Cardiac fibroblast (primary cell): ENCODE measurements around the gene RAB27A.

Experiments used
- DNase-seq, 2 donors: peaks; one replicate each; pipeline versions ENCODE4 v3.0.0 to v3.0.0-alpha.2; 2010; ENCODE audit warnings: low read depth in 2 of 2
- H3K4me3 ChIP-seq, 2 donors: replicated peaks in 1 of 2; 1 replicate in 1 of 2; 2 replicates in 1 of 2; pipeline ENCODE4 v1.5.1; 2011; ENCODE audit warnings: low read depth in 2 of 2, low read length in 2 of 2, mild to moderate bottlenecking in 2 of 2, moderate library complexity in 1 of 2
- CTCF ChIP-seq: IDR thresholded peaks from one replicate; pipeline ENCODE4 v1.5.1; 2011; ENCODE audit warnings: low read depth, mild to moderate bottlenecking, low read length, inconsistent platforms

Gene RAB27A

GRCh38 chr15:55218056-55218455 lies 71.6 kb downstream of the RAB27A start:
- no peak overlapping the region for H3K4me3 ChIP-seq
- TF ChIP-seq CTCF: no peak
- no peak for DNase-seq

GRCh38 chr15:55204464-55204863 lies 85.1 kb downstream of the RAB27A start:
- H3K4me3 ChIP-seq: no peak overlapping the region
- TF ChIP-seq CTCF: no peak
- no peak for DNase-seq

- no peak overlapping the region for H3K4me3 ChIP-seq
- DNase-seq: no peak
- no peak for TF ChIP-seq CTCF
Measured at GRCh38 chr15:55202206-55202605, 87.4 kb downstream of the RAB27A start.

GRCh38 chr15:55198706-55199105 lies 90.9 kb downstream of the RAB27A start:
- H3K4me3 ChIP-seq: no peak overlapping the region
- no peak for DNase-seq
- no peak for TF ChIP-seq CTCF

GRCh38 chr15:55197719-55198118 lies 91.9 kb downstream of the RAB27A start:
- H3K4me3 ChIP-seq: peak overlapping the region; percentile 67 to 95
- TF ChIP-seq CTCF: no peak
- DNase-seq: no peak

- peak overlapping the region; percentile 67 to 95 for H3K4me3 ChIP-seq
- TF ChIP-seq CTCF: no peak
- DNase-seq: no peak
Measured at GRCh38 chr15:55197362-55197705, 92.3 kb downstream of the RAB27A start.

GRCh38 chr15:55196458-55197361 lies 92.9 kb downstream of the RAB27A start, which contains the start of gene RSL24D1:
TSS of gene RSL24D1 (minus strand) at chr15:55196941. CDS start at chr15:55196890, 51 bp downstream.
- DNase-seq: peak; percentile 99
- H3K4me3 ChIP-seq: peak within 1 kb of the TSS; percentile 67 to 95
- TF ChIP-seq CTCF: peak; percentile 45
